T-helper 2 cell treated with Interferon-gamma antibody and Interleukin-4, amounts not matched to agents 100 ng/mL and 5 ng/mL, for 36 hours (primary cell): Measurements from ENCODE around the gene EXTL2. TPM values are rescaled to one million over a fixed set of nuclear protein-coding genes. Genes with fewer than 3 reads are reported as not detected.
"Not testable (repeated sequence)": the region's sequence is repeated elsewhere in the genome, so short reads cannot be mapped to it uniquely, and the experiment has no call there.

ENCODE experiments used
- intact Hi-C: fragments of 100-400 bp; cut with micrococcal nuclease; formaldehyde crosslinking; loops from one replicate; pipeline ENCODE4 v1.15.1; 2023
- total RNA-seq: library from RNA; stranded (reverse); gene quantifications from 2 replicates; pipeline ENCODE4 v1.2.3, GENCODE V29; 2022

Gene EXTL2
- total RNA-seq, 1 donor from 2014 or later: 2.7 TPM

- intact Hi-C loops: no loop called here
Measured at GRCh38 chr1:100904528-100904927, 9.9 kb upstream of the EXTL2 start.

- intact Hi-C loops: no loop called here
Measured at GRCh38 chr1:100903777-100904176, 9.1 kb upstream of the EXTL2 start.

GRCh38 chr1:100902365-100902764, 7.7 kb upstream of the EXTL2 start:
- intact Hi-C loops: no loop called here

GRCh38 chr1:100896481-100896982, 1.9 kb upstream of the EXTL2 start:
- intact Hi-C loops: loop anchor here (1.0 to 10.0 kb wide), 10 partner anchors 283 to 929 kb away; partner anchors contain the start of genes CDC14A, RTCA, SLC35A3 and TRMT13

DNA sequence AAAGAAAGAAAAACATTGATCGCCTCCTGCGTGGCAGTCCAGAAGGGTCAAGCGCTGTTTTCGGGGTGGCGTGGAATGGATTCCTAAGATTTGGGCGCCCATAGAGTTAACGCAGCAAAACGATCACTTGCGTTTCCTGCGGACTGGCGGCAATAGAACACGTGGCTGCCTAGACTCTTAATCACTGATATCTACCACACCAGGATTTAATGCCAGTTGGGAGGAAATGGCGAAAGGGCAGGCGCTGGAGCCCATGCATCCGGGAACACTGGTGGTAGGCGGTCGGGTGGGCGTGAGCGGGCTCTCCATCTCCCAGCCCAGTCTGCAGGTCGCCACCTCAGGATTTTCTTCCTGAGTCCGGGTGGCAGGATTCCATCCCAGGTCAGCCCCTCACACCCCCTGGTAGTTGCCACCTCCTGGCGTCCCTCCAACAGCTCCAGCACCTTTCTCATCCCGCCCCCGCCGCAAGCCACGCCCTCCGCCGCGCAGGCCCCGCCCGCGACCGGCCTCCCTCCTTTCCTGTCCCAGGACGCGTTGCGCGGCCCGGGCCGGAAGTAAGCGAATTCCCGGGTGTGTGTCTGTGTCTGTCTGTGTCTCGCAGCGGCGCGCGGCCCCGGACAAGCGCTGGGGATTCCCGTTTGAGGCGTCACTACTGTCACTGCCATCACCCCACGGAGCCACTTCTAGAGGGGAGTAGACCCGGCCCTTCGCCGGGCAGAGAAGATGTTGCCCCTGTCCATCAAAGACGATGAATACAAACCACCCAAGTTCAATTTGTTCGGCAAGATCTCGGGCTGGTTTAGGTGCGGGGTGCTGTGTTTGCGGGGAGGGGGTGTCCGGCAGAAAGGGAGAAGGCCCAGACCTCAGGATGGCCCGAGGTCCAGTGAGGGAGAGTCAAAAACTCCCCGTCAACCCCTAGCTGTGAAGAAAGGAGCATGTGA, 1.2 kb upstream of the EXTL2 start, which contains the start of gene SLC30A7:
TSS of gene SLC30A7 (plus strand) at position 551 of the 941 bp plus-strand sequence. CDS start at position 724, 173 bp downstream.
- intact Hi-C loops: loop anchor here (1.0 to 10.0 kb wide), 11 partner anchors 283 to 929 kb away; partner anchors contain the start of genes CDC14A, RTCA, SLC35A3 and TRMT13

- intact Hi-C loops: loop anchor here (2.0 to 10.0 kb wide), 2 partner anchors 439 to 477 kb away; no protein-coding TSS in a partner anchor
Measured at GRCh38 chr1:100893718-100894117, 924 bp downstream of the EXTL2 start.

DNA sequence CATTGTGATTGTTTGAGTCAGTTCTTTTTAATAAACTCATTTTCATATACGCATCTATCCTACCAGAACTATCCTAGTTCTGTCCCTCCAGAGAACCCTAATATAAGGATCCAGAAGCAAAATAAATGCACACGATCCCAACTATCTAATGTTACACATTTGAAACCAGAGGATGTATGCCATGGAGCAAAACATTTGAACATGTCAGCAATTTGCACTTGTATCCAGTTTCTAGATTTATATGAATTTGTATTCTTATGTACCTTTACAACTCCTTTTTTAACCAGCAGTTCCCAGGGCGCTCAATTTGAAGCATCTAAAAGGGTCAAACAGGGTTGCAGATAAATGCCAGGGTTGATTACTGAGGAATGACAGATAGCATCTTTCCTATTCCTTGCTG, 2.1 kb downstream of the EXTL2 start:
- intact Hi-C loops: loop anchor here (10.0 kb wide), 1 partner anchor 438 kb away; no protein-coding TSS in a partner anchor

DNA sequence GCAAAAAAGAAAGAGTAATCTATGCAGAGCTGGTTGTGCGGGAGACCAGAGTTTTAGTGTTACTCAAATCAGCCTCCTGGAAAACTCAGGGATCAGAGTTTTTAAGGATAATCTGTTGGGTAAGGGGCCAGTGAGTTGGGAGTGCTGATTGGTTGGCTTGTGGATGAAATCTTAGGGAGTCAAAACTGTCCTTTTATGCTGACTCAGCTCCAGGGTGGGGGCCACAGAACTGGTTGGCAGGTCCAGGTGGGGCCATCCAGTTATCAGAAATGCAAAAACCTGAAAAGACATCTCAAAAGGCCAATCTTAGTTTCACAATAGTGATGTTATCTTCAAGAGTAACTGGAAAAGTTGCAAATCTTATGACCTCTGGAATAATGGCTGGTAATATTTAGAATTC, 3.3 kb downstream of the EXTL2 start:
- intact Hi-C loops: loop anchor here (10.0 kb wide), 1 partner anchor 437 kb away; no protein-coding TSS in a partner anchor

GRCh38 chr1:100889869-100890482, 4.7 kb downstream of the EXTL2 start:
- intact Hi-C loops: loop anchor here (10.0 kb wide), 1 partner anchor 435 kb away; no protein-coding TSS in a partner anchor

DNA sequence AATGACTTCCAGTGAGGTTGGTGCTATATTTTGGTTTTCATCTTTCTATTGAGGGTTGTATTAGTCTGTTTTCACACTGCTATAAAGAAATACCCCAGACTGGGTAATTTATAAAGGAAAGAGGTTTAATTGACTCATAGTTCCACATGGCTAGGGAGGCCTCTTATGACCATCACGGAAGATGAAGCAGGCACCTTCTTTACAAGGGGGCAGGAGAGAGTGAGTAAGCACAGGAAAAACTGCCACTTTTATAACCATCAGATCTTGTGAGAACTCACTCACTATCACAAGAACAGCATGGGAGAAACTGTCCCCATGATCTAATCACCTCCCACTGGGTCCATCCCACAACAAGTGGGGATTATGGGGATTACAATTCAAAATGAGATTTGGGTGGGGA, 5.6 kb downstream of the EXTL2 start:
- intact Hi-C loops: not testable (repeated sequence)

GRCh38 chr1:100883963-100884362, 10.7 kb downstream of the EXTL2 start:
- intact Hi-C loops: no loop called here

DNA sequence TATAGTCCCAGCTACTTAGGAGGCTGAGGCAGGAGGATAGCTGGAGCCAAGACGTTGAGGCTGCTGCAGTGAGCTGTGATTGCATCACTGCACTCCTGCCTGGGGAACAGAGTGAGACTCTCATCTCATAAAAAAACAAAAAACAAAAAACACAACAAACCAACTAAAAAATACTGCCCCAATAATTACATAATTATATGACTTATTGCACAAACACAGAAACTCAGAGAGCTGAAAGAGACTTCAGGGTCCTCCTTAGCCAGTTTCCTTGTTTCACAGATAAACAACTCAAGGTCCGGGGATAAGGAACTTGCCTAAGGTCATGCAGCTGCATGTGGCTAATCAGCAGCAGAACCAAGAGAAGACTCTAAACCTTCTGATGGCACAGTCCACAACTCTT, 11.9 kb downstream of the EXTL2 start:
- intact Hi-C loops: no loop called here

DNA sequence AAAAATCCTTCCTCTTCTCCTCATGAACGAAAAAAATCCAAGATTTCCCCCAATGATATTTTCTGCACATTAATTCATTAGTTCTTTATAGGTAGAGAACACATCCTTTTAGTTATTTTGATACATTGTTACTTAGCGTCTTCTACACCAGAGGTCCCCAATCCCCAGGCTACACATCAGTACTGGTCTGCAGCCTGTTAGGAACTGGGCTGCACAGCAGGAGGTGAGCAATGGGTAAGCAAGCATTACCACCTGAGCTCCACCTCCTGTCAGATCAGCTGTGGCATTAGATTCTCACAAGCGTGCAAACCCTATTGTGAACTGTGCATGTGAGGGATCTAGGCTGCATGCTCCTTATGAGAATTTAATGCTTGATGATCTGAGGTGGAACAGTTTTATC, 13.0 kb downstream of the EXTL2 start:
- intact Hi-C loops: no loop called here

DNA sequence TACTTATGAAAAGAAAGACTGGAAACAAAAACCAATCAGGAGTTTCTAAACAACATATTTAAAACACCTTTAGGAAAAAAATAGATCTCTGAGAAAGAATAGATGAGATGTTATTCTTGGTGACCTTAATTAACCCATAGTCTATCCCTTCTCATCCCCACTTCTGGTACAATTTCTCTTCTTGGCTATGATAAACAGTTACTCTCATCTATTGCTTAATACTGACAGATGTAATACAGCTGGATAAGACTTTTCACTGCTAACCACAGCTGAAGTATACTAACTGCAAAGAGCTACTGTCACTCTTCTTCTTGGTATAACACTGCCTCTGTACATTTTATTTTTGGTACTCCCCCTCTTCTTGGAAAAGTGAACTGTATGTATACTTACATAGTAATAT, 15.2 kb downstream of the EXTL2 start:
- intact Hi-C loops: no loop called here

- intact Hi-C loops: no loop called here
Measured at GRCh38 chr1:100876291-100876690, 18.4 kb downstream of the EXTL2 start.

- intact Hi-C loops: no loop called here
Measured at GRCh38 chr1:100875228-100875627, 19.4 kb downstream of the EXTL2 start.

DNA sequence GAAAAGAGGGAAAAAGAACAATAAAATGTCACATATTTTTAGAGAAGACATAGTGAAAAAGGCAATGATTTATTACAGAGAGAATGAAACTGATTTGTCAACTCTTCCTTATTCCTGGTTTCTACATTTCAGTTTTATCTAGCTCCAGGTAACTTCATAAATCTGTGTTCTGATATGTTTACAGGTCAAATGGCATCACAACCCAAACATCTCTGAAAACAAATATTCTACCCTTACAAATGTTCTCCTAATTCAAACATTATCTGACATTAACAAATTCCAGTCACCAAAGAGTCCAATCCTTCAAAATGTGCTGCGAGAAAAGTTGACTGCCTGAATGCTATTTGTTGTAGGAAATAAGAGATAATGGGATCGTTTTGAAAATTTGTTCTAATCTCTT, 20.2 kb downstream of the EXTL2 start:
- intact Hi-C loops: no loop called here

- intact Hi-C loops: loop anchor here (5.0 to 10.0 kb wide), 3 partner anchors 255 to 1688 kb away; no protein-coding TSS in a partner anchor
Measured at GRCh38 chr1:100869996-100870395, 24.6 kb downstream of the EXTL2 start.

DNA sequence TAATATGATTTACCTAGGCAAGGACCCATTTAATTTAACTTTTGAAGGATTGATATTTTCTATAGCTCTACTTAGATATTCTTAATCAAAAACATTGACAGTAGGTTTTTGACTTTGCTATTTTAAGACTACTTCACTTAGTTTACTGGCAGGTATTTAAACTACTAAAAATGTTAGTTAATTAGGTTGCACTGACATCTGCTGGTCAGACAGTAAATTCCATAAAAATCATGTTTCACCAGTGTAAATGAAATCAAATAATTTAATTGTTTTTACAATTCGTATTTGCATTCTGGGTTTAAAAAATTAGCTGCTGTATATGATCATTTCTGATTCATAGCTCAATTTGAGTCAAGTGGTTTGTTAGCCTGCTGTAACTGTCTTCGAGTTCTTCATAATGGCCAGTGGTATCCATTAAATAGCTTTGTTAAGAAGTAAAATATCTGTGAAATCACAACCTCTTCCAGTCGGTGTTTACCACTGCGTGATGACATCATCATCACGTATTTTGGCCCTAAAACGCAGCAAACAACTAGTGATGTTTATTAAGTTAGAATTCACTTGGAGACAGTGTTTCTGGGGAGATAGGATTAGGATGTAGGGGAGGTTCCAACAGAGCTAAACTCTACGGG, 26.2 kb downstream of the EXTL2 start:
- intact Hi-C loops: loop anchor here (1.0 to 10.0 kb wide), 5 partner anchors 254 to 1686 kb away; no protein-coding TSS in a partner anchor

DNA sequence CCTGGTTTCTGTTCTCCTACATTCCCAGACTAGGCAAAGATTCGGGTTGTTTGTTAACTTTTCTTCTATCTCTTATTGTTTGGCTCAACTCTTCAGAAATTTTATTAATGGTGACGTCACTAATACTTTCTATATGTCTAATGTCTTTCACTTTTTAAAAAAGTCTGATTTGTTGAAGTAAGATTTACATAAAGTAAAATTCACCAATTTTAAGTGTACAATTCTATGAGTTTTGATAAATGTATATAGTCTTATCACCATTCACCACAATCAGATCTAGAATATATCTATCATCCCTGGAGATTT, 27.8 kb downstream of the EXTL2 start:
- intact Hi-C loops: loop anchor here (5.0 to 10.0 kb wide), 3 partner anchors 252 to 1685 kb away; no protein-coding TSS in a partner anchor
